ENCODE results near the gene TRABD2B.

GRCh38 chr1:47850451-47850850, 146.7 kb downstream of the TRABD2B start:
- TF ChIP-seq CTCF (IDR thresholded peaks at IDR 0.05; ENCODE audit: insufficient read depth, low read depth, low read length): no peak
- TF ChIP-seq EZH2 (IDR thresholded peaks at IDR 0.05; ENCODE audit: insufficient read depth, low read length): no peak
